ENCODE results near the gene F13A1. TPM values are rescaled to one million over a fixed set of nuclear protein-coding genes. Genes with fewer than 3 reads are reported as not detected.

The F13A1 gene
- total and polyA plus RNA-seq, 2 of the 8 experiments (the other 6 are each of a cell fraction or from before 2014, with no cell fraction given): 0.57 to 1.5 TPM

- TF ChIP-seq NRF1 (IDR thresholded peaks at IDR 0.05; ENCODE audit: low read depth, low read length) (no peak), JUND (IDR thresholded peaks at IDR 0.05; ENCODE audit: low read length) (no peak)
These were observed 31.1 kb upstream of the F13A1 start (continued) for GRCh38 chr6:6351511-6352025.

Data from H1 (cell line).